Placental epithelial cell (primary cell): ENCODE measurements around the gene EFCAB3. TPM values are rescaled to one million over a fixed set of nuclear protein-coding genes. Genes with fewer than 3 reads are reported as not detected.

ENCODE experiments used
- small RNA-seq: library from RNA; depleted of rRNA; stranded (forward); fragments of <200 nt; gene quantifications from one replicate; pipeline ENCODE3, GENCODE V24; 2012
- total RNA-seq: library from RNA; depleted of rRNA; stranded (reverse); fragments of >200 nt; gene quantifications from 2 replicates; pipeline ENCODE4 v1.2.3, GENCODE V29; 2012

EFCAB3 gene
- not detected in 2 replicates for total RNA-seq

DNA sequence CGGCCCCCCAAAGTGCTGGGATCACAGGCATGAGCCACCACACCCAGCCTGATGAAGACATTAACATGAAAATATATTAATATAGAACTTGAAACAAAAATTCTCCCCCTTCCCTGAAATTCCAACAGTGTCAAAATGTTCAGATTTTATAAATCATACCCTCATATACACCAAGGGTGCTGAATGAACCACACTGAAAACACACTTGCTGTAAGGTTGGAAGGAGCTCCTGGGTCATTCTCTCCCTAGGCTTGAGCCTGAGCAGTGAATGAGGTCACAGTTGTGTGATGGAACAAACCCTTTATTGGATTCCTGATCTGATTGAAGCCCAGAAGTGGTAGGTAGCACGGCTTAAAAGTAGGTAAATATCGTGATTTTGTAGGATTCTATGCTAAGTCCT lies at the start of gene EFCAB3:
TSS of gene EFCAB3 (plus strand) at position 301 of the 400 bp plus-strand sequence. CDS start 2,427 bp downstream, outside the sequence.

DNA sequence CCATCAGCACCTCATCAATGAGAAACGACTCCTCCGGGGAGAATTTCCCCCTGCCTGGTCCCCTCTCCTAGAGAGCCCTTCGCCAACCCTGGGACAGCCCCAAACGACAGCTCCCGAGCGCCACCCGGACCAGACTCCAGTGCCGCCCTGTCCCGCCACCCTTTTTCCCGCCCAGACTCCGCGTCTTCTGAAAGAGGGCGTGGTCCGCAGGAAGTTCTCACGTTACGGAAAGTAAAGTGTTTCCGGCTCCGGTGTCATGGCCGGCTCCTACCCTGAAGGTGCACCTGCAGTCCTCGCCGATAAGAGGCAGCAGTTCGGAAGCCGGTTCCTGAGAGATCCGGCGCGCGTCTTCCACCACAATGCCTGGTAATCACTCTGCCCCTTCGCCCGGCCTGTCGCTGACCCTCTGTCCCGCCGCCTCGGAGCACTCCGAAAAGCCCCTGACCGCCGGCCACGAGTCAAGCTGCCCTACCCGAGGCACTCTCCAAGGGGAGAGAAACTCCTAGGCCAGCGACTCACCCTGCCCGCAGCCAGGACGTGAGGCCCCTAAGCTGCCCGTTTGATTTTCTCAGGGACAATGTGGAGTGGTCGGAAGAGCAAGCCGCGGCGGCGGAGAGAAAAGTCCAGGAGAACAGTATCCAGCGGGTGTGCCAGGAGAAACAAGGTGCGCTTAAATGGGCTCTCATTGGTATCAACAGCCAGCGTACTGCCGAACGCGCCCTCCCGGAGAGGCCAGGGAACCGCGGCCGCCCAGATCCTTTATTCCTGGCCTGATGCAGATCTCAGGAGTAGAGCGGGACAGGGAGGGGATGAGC lies 43.5 kb downstream of the EFCAB3 start, which contains the start of gene METTL2A:
TSS of gene METTL2A (plus strand) at position 251 of the 815 bp plus-strand sequence. CDS start at position 257, 6 bp downstream.

Small RNAs within 50 kb of the gene (small RNA-seq; reads per million reads assigned to genes)
- gene RNU7-52P: not detected

Other genes with a start within 250 kb of the EFCAB3 start
- 11.8 and 19.8 TPM in 2 replicates for gene METTL2A, start 43.3 kb downstream of the EFCAB3 start, total RNA-seq
- gene TLK2, start 98.3 kb downstream of the EFCAB3 start, total RNA-seq: 29.8 and 33.4 TPM in 2 replicates
- 9.0 and 18.8 TPM in 2 replicates for gene MRC2, start 247.1 kb downstream of the EFCAB3 start, total RNA-seq